ENCODE measurements around the gene RBM25.
A peak's percentile ranks its signal among the peaks of the same experiment; 100 is the strongest.
"Not testable (repeated sequence)": the region's sequence is repeated elsewhere in the genome, so short reads cannot be mapped to it uniquely, and the experiment has no call there.

The RBM25 gene

DNA sequence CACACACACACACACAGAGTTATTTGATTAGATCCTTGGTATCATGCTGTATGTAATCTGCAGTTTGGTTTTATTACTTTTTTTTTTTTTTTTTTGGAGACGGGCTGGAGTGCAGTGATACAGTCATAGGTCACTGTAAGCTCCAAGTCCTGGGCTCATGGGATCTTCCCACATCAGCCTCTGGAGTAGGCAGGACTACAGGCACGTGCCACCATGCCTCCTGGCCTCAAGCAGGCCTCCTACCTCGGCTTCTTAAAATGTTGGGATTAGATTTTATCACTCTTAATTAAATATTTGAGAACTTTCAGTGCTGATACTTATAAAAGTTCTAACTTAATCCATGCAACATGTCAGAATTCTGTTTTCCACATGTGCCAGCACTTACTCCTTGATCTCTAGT is 46.7 kb downstream of the RBM25 start:
- DNase-seq, result no peak

DNA sequence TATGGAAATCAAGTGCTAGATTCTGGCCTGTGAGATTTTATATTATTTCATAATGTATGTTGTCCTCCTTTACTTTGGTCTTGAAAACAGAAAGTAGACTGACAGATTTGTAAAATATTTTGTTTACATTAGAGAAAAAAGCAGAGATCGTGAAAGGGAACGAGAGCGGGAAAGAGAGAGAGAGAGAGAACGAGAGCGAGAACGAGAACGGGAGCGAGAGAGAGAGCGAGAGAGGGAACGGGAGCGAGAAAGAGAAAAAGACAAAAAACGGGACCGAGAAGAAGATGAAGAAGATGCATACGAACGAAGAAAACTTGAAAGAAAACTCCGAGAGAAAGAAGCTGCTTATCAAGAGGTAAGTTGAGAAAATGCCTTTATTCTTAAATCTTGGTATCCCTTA is 47.4 kb downstream of the RBM25 start:
- no peak for DNase-seq

DNA sequence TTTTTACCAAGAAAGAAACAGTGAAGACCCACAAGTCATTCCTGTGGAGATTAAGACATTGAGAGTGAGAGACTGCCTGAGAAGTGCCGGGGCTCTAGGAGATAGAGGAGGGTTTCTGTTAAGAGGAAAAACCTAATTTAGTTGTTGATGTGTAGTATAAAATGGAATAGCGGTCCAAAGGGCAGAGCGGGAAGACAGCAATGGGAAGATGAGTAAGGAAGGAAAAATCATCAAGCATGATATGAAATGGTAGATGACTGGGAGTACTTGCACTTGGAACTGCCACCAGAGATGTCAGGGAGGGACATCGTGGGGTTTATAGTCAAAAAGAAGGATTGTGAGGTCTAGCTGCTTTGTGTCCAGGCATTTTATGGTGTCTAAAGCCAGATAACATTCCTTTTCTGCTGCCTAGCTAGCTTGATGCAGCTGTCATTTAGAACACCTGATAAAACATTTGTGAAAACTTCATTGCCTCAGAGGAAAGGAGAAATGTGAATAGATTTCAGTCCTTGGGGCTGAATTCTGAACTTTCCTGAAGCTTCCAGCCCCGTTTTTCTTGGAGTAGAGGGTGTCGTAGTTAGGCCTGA is 57.8 kb downstream of the RBM25 start:
- DNase-seq, result no peak

DNA sequence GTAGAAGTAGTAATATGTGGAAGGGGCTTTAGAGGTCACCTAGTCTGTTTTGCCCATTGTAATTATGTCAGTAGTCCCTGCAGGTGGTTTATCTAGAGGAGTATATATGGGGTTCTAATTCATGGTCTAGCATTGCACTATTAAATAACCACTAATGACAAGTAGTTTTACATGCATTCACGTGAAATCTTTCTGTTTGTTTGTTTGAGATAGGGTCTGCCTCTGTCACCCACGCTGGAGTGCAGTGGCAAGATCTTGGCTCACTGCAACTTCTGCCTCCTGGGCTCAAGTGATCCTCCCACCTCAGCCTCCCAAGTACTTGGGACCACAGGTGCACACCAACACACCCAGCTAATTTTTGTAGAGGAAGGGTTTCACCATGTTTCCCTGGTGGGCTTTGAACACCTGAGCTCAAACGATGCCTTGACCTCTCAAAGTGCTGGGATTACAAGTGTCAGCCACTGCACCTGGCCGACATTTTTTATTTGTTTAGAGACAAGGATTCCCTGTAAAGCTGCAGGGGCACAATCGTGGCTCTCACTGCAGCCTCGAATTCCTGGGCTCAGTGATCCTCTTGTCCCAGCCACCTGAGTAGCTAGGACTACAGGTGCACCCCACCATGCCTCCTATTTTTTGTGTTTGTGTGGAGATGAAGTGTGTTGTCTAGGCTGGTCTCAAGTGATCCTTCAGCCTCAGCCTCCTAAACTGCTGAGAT is 66.0 kb downstream of the RBM25 start:
- DNase-seq, result no peak

DNA sequence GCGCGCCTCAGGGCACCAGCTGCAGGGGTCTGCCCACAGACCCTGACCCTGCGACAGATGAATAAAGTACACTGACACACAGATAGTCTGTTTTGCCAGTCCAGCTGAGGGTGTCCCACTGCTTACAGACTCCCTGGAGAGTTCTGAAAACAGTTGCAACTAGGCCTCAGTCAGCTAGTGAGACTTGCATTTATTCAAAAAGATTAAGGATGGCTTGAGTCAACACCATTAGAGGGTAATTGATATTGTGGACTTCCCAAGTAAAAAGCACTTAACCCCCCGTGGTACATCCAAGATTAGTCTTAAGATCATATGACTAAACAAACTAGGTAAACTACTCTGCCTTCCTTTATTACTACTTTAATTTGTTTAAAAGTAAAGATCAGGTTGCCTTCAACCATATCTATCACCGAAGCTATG is 66.8 kb downstream of the RBM25 start:
- DNase-seq, result no peak

DNA sequence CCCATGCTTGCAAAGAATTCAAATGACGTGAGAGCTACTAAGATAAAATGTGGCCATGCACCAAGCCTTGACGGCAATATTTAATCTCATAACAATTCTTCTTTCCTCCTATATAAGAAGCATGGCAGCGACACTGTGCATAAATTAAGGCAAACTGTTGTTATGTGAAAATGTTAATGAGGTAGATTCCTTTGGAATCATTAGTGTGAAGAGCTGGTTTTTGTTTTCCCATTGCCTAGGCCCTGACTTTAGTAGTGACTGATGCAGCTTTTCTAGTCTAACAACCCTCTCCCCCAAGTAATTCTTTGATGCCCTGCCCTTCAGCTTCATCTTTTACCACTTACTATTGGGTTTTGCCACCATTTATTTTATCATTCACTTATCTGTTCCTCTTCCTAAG is 67.4 kb downstream of the RBM25 start:
- no peak for DNase-seq

DNA sequence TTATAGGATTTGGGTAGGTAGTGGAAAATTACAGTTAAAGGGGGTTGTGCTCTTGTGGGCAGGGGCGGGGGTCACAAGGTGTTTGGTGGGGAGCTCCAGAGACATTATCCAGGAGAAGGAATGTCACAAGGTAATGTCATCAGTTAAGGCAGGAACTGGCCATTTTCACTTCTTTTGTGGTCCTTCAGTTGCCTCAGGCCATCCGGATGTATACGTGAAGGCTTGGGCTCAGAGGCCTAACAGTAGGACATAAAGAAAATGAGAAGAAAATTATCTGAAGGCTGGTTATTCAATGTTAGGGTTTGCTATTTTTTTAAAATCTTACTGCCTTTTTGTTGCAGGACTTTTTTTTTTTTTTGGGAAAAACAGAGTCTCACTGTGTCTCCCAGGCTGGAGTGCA is 75.5 kb downstream of the RBM25 start:
- no peak for DNase-seq

DNA sequence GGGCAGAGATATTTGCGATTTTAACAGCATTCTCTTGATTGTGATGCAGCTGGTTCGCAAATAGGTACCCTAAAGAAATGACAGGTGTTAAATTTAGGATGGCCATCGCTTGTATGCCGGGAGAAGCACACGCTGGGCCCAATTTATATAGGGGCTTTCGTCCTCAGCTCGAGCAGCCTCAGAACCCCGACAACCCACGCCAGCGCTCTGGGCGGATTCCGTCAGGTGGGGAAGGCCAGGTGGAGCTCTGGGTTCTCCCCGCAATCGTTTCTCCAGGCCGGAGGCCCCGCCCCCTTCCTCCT is 77.7 kb downstream of the RBM25 start:
- no peak for DNase-seq

DNA sequence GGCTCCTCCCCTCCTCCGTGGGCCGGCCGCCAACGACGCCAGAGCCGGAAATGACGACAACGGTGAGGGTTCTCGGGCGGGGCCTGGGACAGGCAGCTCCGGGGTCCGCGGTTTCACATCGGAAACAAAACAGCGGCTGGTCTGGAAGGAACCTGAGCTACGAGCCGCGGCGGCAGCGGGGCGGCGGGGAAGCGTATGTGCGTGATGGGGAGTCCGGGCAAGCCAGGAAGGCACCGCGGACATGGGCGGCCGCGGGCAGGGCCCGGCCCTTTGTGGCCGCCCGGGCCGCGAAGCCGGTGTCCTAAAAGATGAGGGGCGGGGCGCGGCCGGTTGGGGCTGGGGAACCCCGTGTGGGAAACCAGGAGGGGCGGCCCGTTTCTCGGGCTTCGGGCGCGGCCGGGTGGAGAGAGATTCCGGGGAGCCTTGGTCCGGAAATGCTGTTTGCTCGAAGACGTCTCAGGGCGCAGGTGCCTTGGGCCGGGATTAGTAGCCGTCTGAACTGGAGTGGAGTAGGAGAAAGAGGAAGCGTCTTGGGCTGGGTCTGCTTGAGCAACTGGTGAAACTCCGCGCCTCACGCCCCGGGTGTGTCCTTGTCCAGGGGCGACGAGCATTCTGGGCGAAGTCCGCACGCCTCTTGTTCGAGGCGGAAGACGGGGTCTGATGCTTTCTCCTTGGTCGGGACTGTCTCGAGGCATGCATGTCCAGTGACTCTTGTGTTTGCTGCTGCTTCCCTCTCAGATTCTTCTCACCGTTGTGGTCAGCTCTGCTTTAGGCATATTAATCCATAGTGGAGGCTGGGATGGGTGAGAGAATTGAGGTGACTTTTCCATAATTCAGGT is 78.3 kb downstream of the RBM25 start, which contains the start of gene PSEN1:
Gene PSEN1, plus strand, starts transcription at position 121 of the 839 bp plus-strand sequence. CDS start 11,513 bp downstream, outside the sequence.
- peak; percentile 97 for DNase-seq

DNA sequence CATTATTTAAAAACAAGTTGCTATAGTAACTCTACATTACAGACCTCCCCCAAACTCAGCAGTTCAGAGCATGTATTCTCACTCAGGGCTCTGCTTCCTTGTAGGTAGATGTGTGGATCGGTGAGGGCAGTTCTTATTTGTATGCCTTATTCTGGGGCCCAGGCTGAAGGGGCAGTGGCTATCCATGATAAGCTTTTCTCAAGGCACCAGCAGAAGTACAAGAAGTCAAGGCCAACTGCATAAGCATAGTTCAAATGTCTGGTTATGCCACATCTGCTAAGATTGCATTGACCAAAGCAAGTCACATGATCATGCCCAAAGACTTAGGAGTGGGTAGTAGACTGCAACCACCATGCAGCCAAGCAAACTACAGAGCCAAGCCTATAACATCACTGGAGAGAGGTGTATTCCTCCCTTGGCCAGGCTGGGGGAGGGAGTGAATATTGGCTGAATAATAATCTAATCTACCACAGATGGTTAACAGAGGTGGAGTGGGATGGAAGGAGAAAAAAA is 82.5 kb downstream of the RBM25 start:
- no peak for DNase-seq

DNA sequence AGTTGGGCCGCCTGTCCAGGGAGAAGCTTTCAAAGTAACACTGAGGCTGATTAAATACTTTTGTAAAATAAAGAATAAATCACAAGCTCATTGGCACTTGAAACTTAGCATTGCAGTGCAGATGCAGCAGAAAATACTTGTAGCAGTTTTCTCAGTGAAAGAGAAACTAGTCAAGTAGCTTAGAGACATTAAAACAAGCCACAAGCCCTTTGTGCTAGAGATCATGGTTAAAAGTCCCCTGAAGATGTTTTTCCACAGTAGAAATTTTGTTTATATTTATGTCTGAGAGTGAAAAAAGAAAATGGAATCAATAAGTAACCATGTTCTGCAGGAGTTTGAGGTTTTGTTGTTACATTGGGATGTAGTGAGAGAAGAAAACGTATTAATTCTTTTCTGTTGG is 83.9 kb downstream of the RBM25 start:
- DNase-seq, result no peak

DNA sequence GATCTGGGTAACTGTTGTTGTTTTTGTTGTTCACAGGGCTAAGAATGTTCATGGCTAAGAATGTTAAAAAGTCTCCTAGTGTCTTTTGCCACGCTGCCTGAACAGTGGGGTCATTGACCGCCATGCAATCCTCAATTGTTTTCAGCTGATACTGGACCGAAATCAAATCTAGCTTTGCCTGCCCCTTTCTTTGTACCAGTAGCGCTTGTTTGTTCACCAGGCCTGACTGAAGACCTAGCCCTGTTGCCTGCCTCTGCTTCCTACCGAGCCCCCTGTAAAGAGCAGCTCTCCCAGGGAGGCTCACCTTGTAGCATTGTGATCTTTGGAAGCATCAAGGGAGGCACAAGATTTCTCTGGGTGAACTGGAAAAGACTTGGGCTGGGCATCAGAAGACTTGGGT is 84.7 kb downstream of the RBM25 start:
- DNase-seq, result no peak

DNA sequence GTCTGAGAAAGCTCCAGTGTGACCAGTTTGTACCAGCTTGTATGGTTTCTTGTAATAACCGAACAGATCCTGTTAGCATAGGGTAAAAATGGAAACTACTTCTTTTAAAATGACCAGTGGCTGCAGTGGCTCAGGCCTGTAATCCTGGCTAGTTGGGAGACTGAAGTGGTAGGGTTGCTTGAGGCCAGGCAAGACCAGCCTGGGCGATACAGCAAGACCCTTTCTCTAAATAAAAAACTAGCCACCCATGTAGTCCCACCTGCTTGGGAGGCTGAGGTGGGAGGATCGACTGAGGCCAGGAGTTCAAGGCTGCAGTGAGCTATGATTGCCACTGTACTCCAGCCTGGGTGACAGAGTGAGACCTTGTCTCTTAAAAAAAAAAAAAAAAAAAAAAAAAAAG is 85.3 kb downstream of the RBM25 start:
- no peak for DNase-seq

DNA sequence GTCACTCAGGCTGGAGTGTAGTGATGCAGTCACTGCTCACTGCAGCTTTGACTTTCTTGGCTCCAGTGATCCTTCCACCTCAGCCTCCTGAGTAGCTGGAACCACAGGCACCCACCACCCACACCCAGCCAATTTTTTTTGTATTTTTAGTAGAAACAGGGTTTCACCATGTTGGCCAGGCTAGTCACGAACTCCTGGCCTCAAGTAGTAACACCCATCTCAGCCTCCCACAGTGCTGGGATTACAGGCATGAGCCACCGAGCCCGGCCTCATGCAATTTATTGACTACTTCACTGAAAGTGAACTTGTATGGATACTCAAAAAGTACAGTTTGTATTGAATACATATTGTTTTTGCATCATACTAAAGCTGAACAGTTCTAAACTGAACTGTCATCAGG is 87.0 kb downstream of the RBM25 start:
- DNase-seq, result no peak

DNA sequence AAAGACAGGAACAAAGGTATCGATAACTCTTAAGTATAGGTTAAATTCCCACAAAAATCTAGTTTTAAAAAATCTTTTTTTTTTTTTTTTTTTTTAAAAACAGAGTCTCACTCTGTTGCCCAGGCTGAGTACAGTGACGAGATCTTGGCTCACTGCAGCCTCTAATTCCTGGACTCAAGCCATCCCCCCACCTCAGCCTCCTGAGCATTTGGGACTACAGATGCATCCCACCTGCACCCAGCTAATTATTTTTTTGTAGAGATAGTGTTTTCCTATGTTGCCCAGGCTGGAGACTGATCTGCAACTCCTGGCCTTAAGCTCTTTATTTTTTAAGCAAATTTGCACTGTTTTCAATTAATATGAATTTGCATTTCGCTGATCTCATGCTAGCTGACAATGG is 87.8 kb downstream of the RBM25 start:
- no peak for DNase-seq

DNA sequence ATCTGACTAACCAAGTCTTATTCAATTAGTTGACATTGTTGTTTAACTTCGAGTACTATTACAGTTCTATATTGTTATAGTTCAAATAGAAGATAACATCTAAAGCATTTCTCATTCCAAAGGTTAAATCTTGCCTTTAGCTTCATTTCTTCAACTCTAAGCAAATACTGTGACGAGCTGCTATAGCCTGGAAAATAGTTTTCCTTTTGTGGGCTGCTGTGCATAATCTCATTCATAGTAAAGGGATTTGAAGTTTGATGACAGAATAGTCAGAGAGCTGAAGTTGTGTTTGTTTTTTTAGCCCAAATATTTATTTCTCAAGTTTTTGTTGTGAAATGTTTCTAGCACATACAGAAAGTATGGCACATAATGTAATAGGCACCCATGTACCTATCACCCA is 91.4 kb downstream of the RBM25 start:
- DNase-seq, result no peak

DNA sequence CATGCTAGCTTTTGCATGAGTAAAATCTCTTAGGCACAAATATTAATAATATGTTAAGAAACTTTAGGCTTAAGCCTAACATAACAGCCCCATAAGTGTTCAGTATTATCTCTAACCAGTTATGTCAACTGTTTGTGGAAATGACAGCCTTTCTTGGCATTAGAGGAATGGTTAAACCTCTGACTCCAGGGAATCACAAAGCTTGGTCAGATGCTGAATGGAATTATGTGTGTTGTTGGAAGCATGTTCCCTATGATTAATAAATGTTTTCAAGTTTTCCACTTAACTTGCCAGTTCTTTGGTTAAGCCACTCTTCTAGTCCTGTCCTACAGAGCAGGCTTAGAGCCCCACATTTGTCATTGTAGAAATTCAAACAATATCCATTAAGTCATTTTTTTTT is 94.9 kb downstream of the RBM25 start:
- DNase-seq, result no peak

DNA sequence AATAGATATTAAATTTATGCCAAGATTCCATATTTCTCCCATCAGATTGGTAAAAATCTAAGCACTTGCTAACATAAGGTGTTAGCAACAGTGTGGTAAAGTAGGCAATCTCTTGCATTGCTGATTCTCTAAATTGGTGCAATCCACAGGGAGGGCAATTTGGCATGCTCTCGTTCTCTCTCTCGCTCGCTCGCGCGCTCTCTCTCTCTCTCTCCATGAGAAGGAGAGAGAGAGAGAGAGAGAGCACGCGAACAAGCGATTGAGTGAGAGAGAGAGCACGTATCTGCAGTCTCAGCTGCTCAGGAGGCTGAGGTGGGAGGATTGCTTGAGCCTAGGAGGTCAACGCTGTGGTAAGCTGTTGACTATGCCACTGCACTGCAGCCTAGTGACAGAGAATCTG is 103.9 kb downstream of the RBM25 start:
- DNase-seq, result no peak

DNA sequence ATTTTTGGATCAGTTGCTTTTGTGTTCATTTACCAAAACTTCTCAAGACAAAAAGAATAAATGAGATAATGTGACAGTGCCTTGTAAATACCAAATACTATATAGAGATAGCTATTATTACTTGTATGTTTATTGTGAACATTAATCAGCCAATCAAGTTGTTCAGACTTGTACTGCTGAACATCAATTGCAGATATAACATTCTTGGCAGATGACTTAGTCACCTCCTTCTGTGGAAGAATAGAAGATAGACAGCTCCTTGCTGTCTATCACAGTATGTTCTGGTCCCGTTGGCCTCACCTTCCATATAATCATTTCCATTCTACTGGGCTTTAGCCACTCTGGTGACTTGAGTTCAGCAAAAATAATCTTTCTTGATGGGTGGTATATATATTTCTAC is 108.1 kb downstream of the RBM25 start:
- no peak for DNase-seq

DNA sequence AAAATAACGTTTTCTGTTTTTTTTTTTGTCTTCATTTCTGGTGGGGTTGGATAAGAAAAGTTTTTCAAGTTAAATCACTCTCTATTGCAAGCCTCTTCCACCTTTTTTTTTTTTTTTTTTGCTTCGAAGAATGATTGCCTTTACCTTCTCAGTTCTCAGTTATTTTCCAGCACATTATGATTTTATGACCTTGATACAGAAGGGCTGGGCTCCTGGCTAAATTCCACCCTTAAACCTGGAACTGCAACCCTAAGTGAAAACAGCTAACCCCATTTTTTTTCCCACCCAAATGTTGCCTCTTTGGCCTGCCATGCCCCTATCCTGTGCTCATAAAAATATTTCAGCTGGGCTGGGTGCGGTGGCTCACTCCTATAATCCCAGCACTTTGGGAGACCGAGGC is 109.4 kb downstream of the RBM25 start:
- DNase-seq, result no peak

DNA sequence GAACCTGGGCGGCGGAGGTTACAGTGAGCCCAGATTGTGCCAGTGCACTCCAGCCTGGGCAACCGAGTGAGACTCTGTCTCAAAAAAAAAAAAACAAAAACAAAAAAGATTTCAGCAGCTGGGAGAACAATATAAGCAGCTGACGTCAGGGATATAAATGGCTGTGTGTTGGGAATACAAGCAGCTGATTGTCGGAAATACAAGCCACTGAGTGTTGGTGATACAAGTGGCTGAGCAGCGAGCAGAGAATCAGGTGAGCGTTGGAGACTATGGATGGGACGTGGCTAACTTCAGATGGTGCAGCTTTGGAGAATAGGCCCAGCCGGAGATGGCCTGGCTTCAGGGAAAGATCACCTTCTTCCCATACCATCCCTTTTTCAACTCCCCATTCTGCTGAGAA is 109.9 kb downstream of the RBM25 start:
- no peak for DNase-seq

DNA sequence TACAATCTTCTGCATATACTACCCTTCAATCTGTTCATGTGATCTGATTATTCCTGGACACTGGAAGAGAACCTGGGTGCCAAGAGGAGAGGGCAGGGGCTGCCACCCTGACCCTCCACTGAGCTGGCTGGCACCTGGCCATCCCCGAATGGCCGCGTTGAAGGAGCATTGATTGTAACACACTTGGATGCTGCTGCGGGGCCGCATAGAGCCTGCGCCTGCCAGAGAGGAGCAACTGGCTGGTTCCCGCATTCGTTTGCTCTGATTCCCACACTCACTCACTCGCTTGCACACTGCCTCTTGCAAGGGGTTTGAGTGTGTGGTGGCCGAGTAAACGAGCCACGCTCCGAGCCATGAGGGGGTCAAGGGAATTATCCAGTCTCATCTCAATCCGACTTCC is 110.4 kb downstream of the RBM25 start:
- DNase-seq, result no peak

DNA sequence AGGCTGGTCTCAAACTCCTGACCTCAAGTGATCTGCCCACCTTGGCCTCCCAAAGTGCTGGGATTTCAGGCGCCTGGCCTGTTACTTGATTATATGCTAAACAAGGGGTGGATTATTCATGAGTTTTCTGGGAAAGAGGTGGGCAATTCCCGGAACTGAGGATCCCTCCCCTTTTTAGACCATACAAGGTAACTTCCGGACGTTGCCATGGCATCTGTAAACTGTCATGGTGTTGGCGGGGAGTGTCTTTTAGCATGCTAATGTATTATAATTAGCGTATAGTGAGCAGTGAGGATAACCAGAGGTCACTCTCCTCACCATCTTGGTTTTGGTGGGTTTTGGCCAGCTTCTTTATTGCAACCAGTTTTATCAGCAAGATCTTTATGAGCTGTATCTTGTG is 111.5 kb downstream of the RBM25 start:
- not testable (repeated sequence) for DNase-seq

DNA sequence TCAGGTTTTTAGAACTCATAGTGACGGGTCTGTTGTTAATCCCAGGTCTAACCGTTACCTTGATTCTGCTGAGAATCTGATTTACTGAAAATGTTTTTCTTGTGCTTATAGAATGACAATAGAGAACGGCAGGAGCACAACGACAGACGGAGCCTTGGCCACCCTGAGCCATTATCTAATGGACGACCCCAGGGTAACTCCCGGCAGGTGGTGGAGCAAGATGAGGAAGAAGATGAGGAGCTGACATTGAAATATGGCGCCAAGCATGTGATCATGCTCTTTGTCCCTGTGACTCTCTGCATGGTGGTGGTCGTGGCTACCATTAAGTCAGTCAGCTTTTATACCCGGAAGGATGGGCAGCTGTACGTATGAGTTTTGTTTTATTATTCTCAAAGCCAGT is 112.4 kb downstream of the RBM25 start:
- DNase-seq, result no peak
